GM19468 (cell line): ENCODE data around the gene B4GAT1.

ENCODE experiments used
- ATAC-seq: cut with Tn5 transposase; IDR thresholded peaks from one replicate; pipeline ENCODE4 v1.9.1; 2021; ENCODE audit warnings: mild to moderate bottlenecking, moderate library complexity, moderate number of reproducible peaks; ENCODE audit not compliant: unreplicated experiment; ENCODE audit errors: extremely low read depth

B4GAT1 gene

DNA sequence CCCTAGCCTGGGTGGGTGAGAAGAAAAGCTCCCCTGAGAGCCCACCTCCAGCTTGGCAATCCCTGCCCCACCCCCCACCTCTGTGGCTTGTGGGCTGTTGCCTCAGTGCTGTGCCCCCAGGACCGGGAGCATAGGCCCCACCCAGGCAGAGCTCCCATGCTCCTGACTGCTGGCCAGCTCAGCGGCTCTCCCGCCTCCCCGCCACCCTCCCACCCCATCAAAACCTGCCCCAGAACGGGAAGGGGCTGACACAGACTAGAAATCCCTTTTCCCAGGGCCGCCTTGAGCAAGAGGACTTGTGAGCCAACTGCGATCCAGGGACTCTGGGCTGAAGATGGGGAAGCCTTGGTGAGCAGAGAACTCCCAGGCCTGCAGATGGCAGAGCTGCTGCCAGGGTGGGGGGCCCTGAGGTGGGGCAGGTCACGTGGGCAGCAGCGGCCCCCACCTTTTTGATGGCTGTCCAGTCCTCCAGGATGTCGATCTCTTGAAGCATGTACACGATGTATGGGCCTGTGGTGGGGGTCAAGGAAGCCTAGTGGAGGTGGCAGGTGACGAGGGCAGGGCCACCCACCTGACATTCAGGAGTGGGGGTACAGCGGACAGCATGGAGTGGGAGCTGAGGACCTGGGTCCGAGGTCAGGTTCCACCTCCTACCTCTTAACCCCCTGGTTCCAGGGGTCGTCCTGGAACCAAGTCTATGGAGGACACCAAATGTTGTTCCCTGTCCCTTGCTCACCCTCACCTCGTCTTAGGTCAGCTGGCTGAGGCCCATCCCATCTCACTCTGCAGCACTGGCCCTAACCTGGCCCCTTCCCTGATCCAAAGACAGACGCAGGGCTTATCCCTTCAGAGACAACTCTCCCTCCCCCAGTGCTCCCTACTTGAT, 8.9 kb downstream of the B4GAT1 start:
- no peak for ATAC-seq

DNA sequence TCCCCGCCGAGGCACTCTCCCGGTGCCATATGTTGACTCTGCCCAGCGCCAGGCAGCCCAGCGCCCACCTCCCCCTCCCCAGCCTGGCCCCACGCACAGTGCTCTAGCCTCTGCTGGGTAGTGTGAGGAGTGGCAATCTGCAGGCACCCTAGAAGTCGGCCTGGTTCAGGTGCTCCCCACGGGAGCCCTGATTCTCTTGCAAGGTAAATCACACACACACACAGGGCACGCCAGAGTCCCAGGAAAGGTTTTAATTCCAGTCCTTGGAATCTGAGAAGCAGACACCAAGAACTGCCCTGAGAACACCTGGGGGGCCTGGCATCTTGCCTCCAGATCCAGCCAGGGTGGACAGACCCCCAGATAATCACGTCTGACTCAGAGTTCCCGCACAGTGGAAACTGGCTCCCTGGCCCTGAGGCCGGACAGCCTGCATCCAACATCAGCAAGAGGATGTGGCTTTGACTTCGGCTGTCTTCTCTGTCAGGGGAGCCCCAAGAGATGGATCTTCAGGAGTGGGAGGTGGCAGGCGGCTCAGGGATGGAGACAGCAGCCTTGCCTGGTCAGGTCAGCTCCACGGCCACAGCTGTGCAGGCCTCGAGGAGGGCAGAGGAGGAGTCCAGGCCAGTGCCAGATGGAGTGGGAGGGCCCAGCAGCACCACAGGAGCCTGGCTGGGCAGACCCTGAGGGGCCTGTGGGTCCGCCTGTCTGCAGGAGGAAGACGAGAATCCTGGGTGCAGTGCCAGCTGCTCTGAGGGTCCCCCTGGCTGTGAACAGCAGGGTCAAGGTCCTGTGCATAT, 10.1 kb downstream of the B4GAT1 start:
- no peak for ATAC-seq

DNA sequence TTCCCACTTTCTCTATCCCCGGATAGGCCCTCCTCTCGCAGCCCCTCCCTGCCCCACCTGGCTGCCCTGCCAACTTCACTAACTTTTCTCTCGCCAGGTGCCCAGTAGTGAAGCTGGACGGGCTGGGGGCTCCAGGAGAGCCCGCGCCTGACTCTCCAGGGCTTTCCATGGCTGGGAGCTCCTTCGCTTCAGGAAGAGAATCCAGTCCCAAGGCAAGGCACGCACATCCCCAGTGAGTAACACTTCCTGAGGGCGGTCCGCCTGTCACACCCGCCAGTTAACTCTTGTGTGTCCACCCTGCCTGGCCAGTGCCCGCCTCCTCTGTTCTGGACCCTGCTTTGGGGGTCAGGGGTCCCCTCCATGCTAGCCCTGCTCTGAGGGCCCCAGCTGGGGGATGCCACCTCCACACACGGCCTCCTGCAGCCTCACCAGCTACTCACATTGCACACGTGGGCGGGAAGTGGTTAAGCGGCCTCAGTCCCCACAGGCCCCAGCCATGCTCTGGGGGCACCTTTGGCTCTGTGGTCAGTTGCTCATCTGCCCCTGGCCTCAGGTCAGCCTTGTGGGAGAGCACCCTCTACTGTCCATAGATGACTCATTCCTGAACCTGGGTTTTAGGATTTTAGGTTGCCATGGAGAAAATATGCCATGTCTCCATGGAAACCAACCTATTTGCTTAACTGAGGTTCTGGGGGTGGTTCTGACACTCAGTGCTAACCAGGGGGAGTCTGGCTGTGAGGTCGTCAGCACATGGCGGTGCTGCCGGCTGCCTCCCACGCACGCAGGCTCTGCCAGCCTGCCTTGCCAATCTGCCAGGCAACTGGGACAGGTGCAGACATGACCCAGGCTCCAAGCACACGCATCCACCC, 11.0 kb downstream of the B4GAT1 start, which contains the start of gene RIN1:
Gene RIN1, minus strand, starts transcription at position 201 of the 869 bp plus-strand sequence. Its CDS starts 32 bp downstream, at position 169.
- ATAC-seq, result peak; percentile 23

DNA sequence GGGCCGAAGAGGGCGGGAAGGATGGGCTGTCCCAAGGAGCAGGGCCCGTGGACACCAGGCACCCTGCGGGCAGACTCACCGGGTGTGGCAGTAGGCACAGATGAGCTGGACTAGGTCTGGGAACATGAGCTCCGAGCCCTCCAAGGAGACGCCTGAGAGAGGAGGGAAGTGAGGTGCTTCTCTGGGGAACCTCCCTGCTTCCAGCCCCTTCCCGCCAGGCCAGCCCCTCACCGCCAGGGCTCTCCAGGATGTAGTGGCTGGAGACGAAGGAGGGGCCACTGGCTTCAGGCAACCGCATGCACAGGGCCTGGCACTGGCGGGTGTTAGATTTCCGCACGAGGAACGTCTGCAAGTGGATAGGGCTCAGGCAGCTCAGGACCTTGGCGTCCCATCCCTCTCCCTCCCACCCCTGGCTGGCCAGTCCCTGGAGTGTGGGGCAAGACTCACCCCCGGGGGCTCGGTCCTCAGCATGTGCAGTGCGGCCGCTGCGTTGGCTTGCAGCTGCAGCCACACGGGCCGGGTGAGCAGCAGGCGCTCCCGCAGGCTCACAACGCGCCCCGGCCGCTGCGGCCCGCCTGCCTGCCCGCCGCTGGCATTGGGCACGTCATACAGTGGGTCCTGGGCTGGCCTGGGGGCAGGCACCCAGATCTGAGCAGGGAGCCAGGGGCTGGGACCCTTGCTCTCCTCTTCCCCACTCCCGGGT, 11.7 kb downstream of the B4GAT1 start:
- ATAC-seq, result no peak

DNA sequence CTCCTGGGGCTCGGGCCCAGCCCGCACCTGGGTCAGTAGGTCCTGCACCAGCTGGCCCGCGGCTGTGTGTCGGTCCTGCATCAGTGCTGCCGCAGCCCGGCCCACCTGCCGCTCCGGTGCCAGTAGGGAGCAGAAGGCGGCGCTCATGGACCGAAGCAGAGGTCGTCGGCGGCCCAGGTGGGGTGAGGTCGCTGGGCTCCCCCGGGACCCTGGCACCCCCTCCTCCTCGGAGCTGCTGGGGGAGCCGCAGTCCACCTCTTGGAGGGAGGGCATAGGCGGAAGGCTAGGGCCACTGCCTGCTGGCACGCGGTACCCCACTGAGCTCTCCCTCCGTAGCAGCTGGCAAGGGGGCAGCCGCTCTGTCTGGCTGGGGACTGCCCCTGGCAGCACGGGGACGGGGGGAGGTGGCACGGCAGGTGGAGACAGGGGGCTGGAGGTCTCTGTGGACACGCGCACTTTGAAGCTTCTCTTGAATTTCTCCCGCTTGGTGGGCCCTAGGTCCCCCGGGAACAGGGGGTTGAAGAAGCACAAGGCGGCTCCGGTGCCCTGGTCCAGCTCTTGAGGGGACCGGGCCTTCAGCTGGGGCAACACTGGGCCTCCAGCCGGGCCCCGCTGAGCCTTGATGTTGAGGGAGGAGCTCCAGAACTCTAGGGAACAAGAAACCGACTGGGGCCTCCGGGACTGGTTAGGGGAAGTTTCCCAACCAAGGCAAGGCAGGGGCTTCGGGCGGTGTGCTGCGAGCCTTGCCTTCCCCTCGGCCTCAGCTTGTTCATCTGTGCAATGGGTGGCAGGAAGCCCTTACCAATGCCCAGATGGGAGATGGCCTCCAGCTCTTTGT, 12.6 kb downstream of the B4GAT1 start:
- no peak for ATAC-seq

DNA sequence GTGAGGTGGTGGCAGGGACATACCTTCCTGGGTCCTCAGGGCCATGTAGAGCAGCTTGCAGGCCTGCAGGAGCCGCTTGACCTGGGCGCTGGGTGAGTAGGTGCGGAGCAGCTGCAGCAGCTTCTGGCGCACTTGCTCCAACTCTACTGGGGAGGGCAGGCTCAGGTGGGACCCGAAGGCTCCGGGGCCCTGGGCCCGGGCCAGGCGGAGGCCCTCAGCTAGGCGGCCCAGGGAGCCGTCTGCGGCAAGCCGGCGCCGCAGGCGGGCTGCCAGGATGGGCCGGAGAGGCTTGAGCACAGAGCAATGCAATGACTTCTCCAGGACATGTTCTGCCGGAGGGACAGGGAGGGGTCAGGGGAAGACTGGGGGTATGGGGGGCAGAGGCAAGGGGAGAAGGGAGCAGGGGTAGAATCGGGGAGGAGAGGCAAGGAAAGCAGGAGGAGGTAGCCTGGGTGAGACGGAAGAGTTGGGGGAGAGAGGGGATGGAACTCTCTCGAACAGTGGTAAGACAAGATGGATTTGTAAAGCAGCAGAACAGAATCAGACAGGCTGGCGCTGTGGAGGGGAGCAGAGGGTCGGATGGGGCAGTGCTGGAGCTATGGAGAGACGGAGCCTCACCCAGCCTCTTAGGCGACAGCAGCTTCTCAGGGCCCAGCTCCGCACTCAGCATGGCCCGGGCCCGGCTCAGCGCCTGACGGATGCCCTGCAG, 13.4 kb downstream of the B4GAT1 start:
- ATAC-seq, result no peak

DNA sequence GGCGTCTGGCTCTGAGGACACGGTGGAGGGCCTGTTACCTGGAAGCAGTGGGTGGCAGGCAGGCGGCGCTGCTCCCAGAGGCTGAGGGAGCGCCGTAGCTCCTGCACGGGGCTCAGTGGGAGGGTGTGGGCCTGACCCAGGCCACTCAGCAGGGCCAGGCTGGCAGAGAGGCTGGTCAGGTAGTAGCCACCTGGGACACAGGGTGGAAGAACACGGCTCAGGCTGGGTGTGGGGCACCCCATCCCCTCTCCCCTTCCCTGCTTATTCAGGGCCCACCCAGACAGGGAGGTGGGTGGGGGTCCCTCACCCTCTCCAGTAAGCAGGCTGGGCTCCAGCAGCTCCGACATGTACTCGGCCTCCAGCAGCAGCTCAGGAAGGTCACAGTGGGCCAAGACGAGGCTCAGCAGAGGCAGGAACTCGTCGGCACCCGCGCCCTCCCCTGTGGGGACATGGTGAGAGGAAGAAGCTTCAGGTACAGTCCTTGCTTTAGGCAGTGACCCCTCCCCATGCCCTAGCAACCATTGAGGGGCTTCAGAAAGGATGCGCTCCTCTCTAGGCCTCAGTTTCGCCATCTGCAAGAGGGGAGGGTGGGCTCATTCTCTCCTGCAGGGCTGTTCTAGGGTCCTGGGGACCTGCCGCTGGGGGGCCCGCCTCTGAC, 14.1 kb downstream of the B4GAT1 start:
- no peak for ATAC-seq

DNA sequence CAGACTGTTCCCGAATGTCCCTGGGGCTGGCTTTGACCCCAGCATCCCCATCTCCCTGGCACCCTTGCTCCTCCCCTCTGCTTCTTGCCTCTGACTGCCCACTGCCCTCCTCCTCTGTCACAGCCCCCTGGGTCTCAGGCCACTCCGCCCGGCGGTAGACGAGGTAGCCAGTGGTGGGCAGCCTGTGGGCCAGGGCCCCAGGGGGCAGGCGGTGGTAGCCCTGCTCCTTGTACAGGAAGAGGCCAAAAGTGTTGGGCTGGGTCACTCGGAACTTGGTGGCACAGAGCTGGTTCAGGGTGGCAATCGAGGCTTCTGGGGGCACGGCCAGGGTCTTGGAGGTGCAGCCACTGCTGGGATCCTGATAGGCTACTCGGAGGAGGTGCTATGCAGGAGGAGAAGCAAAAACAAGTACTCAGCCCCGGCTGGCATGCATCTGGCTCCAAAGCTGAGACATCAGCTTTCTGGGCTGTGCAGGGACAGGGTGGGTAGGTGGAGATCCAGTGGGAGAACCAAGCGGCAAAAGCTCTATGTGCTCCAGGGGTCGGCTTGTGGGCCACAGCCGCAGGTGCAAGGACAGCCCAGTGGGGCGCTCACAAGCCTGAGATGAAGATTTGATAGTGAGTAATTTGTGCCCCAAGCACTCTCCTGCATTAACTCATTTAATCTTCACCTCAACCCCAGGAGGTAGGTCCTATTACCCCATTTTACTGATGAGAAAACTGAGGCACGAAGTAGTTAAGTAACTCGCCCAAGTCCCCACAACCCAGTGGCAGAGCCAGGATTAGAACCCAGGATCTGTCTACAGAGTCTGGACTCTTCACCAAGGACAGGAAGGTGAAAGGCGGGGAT, 14.8 kb downstream of the B4GAT1 start:
- no peak for ATAC-seq

DNA sequence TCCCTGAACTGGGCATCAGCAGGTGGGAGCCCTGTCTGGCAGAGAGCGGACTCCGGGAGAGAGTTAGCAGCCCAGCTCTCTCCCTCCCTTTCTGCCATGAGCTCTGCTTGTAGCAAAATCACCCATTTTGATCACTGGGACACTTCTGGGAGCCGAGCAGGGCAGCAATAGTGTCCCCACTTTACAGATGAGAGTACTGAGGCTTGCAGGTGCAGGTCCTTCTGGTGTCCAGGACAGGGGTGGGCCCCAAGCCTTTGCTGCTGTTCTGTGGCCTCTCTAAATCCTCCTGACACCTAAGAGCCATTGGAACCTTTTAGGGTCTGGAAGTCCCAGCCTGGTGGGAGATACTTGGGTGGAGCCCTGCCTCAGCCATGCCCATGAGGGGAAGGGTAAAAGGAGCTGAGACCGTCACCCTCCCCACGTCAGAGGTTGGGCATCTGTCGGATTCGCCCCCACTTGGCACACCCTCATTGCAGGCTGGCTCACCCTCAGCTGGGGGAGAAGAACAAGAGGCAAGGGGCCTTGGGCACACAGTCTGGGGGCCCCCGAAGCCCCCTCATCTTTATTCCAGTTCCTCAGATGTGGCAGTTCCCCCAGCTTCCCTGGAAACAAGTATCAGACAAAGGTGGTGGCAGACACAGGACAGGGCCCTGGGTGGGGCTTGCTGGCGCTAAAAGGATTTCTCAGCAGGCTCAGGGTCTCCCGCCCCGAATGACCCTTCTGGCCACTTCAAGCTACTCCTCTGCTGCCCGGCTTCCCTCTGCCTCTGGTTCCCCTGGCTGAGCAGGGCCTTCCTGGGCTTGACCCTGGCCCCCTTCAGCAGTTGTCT, 15.7 kb downstream of the B4GAT1 start:
- no peak for ATAC-seq

DNA sequence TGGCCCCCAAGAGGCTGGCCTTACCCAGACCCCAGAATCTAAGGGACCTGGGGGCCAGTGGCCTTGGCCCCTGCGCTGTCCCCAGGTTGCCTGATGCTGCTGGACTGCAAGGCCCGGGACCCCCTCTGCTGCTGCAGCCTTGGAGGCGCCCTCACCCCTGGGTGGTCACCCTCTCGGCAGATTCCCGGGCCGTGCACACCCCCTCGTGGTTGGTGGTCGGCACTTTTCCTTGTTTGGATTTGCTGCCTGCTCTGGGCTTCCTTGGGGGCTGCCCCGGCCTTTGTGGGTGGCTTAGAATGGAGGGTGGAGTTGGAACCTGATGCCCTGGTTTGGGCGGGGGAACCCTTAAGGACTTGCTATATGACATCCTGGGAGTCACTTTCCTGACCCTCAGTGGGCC, 16.5 kb downstream of the B4GAT1 start:
- no peak for ATAC-seq

DNA sequence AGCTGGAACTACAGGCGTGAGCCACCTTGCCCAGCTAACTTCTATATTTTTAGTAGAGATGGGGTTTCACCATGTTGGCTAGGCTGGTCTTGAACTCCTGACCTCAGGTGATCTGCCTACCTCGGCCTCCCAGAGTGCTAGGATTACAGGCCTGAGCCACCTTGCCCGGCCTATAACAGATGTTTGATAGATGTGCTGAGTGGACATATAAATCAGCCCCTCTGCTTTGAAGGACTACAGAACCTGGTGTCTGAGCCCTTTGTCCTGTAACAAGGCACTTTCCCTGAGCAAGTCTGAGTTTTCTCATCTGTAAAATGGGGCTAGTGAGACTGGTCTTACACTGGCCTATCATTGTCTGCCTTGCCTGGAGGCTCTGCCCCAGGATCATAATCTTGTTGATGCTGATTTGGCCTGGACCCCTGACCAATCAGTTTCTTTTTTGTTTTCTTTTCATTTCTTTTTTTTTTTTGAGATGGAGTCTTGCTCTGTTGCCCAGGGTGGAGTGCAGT, 18.2 kb downstream of the B4GAT1 start:
- ATAC-seq, result no peak

DNA sequence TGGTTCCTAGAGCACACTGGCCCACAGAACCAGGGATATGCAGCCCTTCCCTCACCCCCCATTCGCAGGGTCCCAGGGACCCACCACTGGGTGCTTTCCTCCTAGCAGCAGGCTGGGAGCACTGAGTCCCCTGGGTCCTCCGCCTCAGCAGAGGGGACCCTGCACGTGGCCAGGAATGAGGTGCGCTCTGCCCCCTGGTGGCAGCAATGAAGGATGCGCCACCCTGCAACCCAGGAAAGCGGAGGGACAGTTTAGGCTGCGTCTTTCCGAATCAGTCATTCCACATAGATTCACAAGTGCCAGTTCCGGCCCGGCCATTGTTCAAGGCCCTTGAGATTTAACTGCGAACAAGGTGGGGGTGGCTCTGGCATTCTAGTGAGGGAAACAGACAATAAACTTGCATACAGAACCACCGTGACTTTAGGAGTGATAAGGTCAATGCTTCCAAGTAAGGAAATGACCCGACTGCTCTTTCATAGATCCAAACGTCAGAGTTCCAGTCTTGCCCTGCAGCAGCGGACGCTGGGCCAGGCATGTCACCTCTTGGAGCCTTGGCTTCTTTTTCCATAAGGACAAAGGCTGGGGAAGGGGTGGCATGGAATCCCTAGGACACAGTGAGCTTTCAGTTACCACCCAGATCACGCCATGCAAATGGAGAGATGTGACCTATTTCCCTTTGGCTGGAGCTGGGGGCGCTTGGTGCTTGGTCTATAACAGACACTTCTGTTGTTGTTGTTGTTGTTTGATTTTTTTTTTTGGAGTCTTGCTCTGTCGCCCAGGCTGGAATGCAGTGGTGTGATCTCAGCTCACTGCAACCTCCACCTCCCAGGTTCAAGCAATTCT, 18.9 kb downstream of the B4GAT1 start:
- ATAC-seq, result no peak

DNA sequence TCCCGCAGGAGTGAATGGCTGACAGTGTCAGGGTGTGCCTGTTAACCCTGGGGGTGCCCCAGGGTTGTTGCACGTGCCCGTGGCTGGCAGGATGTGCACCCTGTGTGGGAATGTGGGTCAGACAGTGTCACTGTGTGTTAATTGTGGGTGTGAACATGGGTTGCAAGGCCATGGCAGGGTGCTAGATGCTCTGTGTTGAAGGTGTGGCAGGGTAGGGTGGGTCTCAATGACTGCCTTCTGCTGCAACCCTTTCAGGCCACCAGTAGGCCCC, 19.5 kb downstream of the B4GAT1 start:
- no peak for ATAC-seq

DNA sequence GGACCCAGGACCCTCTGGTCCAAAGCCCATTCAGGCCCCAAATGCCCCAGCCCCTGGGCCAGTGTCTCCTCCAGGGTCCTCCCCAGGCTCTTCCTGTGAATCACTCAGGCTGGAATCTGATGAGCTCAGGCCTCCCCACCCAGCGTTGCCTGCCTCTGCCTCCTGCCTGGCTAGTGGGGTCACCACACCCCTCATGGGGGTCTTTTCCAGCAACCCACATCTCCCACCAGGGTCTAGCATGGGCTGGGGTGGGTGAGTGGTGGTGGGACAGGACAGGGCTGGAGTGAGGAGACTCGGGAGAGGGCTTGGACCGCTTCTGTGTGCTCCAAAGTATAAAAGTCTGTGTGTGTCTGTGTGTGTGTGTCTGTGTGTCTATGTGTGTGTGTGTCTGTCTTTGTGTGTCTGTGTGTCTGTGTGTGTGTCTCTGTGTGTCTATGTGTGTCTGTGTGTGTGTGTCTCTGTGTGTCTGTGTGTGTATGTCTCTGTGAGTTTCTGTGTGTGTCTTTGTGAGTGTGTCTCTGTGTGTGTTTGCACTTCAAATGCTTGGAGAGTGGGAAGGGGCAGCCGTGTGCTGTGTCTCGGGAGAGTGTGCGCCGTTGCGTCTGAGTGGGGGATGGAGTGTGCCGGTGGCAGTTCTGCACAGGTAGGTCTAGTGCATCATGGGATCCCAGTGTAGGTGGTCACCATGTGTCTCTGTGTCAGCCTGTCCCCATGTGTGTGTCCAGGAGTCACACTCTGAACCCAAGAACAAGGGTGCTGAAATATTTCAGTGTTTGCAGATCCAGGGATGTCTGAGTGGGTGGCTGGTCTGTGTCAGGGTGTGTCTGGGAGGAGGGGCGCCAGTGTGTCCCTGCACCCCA, 20.0 kb downstream of the B4GAT1 start:
- ATAC-seq, result no peak
